ENCODE data around the gene ACADVL.

DNA sequence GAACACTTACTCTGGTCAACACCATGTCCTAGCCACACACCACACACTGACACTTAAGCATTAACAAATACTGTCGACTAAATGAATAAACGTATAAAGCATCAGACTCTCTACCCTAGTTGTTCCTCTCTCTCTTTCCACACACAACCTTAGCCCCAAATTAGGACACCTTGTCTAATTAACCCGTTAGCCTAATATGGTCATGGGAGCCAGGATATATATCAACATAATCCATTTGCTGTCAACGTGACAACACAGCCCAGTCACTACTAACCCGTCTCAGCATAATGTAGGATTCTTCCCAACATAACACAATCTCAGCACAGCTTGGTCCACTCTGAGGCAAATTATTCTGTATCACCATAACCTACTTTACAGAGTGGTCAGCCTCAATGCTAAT is 12.4 kb downstream of the ACADVL start:
- TF ChIP-seq CTCF (conservative IDR thresholded peaks at IDR 0.05; ENCODE audit: low read depth, low read length), result no peak
- no peak for TF ChIP-seq EZH2 (IDR thresholded peaks at IDR 0.05; ENCODE audit: low read length, unreplicated experiment)

All from PC-3 (cell line).